T-helper 2 cell (primary cell): ENCODE measurements around the gene NXPE4.
"Not testable (repeated sequence)": the region's sequence is repeated elsewhere in the genome, so short reads cannot be mapped to it uniquely, and the experiment has no call there.

Experiments
- DNase-seq, 5 experiments: peaks; one replicate each; pipeline versions ENCODE4 v3.0.0 to v3.0.0-alpha.2; 2012 to 2022

NXPE4 gene

DNA sequence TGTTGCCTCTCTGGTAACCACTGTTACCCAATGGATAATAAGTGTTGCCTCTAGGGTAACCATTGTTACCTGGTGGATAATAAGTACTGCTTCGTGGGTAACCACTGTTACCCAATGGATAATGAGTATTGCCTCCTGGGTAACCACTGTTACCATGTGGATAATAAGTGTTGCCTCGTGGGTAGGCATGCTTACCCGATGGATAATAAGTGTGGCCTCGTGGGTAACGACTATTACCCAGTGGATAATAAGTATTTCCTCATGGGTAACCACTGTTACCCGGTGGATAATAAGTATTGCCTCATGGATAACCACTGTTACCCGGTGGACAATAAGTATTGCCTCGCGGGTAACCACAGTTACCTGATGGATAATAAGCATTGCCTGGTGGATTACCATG lies 13.8 kb upstream of the NXPE4 start:
- no peak for DNase-seq

DNA sequence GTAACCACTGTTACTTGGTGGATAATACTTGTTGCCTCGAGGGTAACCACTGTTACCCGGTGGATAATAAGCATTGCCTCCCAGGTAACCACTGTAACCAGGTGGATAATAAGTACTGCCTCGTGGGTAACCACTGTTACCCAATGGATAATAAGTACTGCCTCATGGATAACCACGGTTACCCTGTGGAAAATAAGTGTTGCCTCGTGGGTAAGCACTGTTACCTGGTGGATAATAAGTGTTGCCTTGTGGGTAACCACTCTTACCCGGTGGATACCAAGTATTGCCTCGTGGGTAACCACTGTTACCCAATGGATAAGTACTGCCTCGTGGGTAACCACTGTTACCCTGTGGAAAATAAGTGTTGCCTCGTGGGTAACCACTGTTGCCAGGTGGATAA lies 13.0 kb upstream of the NXPE4 start:
- DNase-seq: not testable (repeated sequence)

DNA sequence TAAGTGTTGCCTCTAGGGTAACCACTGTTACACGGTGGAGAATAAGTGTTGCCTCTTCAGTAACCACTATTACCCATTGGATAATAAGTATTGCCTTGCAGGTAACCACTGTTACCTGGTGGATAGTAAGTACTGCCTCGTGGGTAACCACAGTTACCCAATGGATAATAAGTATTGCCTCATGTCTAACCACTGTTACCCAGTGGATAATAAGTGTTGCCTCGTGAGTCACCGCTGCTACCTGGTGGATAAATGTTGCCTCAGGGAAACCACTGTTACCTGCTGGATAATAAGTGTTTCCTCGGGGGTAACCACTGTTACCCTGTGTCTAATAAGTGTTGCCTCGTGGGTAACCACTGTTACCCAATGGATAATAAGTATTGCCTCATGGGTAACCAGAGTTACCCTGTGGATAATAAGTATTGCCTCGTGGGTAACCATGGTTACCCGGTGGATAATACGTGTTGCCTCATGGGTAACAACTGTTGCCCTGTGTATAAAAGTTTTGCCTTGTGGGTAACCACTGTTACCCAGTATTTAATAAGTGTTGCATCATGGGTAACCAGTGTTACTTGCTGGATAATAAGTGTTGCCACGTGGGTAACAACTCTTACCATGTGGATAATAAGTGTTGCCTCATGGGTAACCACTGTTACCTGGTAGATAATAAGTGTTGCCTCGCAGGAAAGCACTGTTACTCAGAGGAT lies 12.3 kb upstream of the NXPE4 start:
- DNase-seq: no peak

GRCh38 chr11:114606802-114607075 lies 11.2 kb upstream of the NXPE4 start:
- not testable (repeated sequence) for DNase-seq

DNA sequence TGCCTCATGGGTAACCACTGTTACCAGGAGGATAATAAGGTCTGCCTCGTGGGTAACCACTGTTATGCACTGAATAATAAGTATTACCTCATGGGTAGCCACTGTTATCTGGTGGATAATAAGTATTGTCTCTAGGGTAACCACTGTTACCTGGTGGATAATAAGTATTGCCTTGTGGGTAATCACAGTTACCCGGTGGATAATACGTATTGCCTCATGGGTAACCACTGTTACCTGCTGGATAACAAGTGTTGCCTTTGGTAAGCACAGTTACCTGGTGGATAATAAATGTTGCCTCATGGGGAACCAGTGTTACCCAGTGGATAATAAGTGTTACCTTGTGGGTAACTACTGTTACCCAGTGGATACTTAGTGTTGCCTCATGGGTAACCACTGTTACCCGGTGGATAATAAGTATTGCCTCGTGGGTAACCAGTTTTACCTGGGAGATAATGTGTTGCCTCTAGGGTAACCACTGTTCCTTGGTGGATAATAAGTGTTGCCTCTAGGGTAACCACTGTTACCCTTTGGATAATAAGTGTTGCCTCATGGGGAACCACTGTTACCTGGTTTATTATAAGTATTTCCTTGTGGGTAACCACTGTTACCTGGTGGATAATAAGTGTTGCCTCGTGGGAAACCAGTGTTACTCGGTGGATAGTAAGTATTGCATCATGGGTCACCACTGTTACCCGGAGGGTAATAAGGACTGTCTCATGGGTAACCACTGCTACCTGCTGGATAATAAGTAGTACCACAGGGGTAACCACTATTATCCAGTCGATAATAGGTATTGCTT lies 10.6 kb upstream of the NXPE4 start:
- no peak for DNase-seq

GRCh38 chr11:114605370-114605769 lies 9.8 kb upstream of the NXPE4 start:
- DNase-seq: no peak

DNA sequence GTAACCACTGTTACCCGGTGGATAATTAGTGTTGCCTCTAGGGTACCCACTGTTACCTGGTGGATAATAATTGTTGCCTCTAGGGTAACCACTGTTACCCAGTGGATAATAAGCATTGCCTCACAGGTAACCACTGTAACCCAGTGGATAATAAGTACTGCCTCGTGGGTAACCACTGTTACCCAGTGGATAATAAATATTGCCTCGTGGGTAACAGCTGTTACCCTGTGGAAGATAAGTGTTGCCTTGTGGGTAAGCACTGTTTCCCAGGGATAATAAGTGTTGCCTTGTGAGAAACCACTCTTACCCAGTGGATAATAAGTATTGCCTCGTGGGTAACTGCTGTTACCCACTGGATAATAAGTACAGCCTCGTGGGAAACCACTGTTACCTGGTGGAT lies 9.3 kb upstream of the NXPE4 start:
- no peak for DNase-seq

DNA sequence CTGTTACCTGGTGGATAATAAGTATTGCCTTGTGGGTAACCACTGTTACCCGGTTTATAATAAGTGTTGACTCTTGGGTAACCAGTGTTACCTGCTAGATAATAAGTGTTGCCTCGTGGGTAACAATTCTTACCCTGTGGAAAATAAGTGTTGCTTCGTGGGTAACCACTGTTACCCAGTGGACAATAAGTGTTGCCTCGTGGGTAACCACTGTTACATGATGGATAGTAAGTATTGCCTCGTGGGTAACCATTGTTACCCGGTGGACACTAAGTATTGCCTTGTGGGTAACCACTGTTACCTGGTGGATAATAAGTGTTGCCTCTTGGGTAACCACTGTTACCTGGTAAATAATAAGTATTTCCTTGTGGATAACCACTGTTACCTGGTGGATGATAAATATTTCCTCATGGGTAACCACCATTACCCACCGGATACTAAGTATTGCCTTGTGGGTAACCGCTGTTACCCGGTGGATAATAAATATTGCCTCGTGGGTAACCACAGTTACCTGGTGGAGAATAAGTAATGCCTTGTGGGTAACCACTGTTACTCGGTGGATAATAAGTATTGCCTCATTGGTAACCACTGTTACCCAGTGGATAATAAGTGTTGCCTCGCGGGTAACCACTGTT lies 8.7 kb upstream of the NXPE4 start:
- DNase-seq: no peak

- not testable (repeated sequence) for DNase-seq
Observed at GRCh38 chr11:114603151-114603550, 7.6 kb upstream of the NXPE4 start.

GRCh38 chr11:114598461-114598860 lies 2.9 kb upstream of the NXPE4 start:
- no peak for DNase-seq

DNA sequence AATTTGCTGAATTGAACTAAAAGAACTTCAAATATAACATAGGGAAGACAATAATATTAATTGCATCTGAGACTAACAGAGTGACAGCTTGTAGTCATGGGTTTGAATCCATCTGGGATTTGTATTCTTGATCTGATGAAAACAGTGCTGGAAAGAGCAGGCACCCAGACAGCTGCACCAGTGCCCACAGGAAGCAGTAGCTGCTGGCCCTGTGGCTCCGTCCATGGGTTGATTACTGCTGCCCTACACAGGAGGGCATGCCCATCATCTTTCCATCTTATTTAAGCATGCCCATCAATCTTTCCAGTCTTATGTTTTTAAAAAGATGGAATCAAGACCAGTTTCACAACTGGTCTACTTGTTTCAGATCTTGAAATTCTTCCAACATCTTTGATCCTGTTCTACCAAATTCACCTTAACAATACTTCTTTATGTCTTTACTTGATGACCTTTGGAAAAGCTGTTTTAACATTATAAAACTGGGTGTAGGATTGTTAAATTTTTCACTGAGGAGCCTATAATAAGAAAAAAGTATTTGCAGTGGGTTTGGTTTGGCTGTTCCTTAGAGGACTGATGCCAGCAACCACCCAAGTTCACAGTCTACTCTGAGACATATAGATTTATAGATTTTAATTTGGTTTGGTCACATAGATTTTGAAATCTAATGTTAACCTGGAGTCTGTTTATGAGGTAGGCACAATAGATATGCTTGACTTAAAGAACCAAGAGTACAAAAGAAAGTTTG lies 761 bp upstream of the NXPE4 start:
- DNase-seq: no peak

GRCh38 chr11:114594703-114595102 lies 883 bp downstream of the NXPE4 start:
- DNase-seq: no peak

DNA sequence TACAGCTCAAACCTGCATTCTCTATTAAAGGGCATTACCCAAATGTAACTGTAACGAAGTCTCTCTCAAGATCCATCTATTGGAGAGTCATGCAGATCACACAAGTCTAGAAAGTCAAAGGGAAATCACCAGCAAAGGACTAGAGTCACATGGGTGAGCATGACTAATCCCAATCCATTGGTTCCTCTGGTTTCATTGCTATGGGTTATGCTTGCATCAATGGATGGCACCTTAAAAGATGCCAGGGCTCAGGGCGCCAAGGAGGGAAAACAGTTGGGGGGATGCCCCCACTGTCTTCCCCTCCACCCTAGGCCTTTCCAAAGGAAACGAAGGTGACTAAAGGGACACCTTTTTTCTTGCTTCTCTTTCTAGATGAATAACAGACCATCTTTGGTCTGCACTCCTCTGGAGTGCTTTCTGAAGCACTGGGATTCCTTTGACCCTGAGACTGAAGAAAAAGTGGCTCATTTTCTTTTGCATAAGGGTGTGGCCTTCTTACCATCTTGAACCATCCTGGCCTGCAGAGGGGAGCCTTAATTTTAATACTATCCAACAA lies 8.1 kb downstream of the NXPE4 start:
- DNase-seq: no peak

DNA sequence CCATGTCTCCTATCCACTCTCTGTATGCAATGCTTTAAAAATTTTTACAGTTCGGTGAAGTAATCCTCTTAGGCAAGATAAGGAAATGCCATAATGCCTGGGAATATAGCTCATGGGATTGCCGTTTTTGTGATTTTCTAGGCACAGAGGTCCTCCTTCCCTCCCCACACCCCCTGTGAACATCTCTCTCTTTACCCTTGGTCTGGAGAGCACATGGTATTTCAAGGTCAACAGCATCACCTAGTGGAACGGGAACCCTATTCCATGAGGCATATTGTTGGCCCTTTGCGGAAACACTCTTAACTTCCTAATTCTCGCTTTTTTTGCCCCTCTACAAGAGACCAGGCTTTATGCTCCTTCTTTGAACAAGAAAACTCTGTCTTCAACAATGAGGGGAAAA lies 8.8 kb downstream of the NXPE4 start:
- no peak for DNase-seq

DNA sequence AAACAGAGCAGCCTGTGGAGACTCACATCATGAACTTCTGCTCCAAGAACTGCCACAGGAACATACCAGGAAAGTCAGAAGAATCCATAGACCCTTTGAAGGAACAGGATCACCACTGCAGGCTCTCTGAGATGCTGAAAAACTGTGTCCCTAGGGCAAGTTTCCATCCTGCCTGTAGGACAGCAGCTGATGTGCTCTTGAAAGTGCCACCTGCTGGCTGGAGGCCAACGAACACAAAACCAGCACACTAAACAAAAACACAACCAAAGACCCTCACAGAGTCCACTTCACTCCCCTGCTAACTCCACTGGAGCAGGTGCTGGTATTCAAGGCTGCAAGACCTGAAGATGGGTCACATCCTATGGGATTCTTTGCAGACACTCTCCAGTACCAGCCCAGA lies 23.9 kb downstream of the NXPE4 start:
- no peak for DNase-seq

GRCh38 chr11:114569801-114570200 lies 25.8 kb downstream of the NXPE4 start:
- DNase-seq: no peak

DNA sequence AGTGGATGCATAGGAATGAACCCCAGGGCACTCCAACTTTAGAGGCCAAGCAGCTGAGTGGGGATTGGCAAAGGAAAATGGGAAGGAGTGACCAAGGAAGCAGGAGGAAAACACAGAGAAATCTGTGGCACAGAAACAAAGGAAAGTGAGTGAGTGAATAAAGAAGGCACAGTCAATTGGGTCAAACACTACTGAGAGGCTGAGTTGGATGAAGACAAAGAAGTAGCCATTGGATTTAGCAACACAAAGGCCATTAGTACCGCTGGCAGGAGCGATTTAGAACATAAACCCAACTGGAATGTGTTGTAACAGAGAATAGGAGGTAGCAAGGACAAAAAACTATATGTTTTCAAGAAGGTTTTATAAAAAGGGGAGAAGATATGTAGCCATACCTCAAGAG lies 29.3 kb downstream of the NXPE4 start:
- DNase-seq: no peak

- DNase-seq: no peak
Observed at GRCh38 chr11:114564831-114565230, 30.8 kb downstream of the NXPE4 start.

DNA sequence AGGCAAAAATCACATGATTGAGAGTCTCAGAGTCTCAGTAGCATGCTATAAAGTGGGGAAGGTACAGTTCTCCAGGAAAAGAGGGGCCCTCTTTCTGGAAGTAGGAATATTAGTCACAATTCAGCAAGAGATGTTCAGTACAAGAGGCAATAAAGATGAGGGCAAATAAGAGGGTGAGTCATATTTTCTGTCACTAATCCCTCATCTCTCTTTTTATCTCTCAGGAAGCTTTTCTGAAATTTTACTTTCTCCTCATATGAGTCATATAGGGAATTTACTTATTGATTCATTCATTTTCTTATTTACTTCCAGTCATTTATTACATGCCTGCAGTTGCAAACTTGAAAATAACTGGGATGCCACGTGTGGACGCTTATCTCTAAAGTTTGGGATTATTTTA lies 32.5 kb downstream of the NXPE4 start:
- DNase-seq: no peak

- DNase-seq: no peak
Observed at GRCh38 chr11:114562166-114562916, 33.2 kb downstream of the NXPE4 start.

DNA sequence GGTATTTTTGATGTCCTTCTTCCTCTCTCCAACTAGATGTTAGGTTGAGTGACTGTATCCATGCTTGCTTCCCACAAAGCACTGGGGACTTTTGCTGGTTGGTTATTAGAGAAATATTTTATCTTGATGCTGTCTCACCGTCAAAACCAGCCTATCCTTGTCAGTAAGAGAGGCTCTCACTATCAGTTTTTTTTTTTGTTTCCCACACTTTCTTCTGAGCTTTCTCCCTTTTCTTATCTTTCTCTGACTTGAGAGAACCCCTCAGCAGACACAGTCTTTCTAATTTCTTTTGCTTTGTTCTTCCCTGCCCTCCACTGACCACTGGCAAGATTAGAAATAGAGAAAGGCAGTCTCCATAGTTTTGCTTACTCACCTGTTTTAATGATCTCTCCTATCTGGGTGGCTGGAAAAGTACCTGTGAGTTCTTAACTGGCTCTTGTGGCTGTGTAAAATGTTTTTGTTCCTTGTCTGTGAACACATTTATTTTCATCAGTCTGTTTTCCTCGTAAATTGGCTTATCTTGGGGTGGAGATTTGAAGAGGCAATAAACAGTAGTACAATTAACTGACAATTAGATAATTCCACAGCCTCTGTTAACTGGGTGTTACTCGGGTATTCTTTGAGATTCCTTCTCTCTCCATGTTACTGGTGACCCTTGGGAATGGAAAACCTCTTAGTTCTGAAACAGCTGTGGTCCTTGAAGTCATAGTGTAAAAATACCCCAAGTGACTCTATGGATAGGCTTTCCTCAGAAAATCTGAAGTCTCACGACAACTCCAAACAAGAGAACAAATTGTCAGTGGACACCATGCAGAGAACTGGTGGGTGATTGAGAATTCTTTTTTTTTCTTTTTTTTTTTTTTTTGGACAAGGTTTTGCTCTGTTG lies 35.9 kb downstream of the NXPE4 start, which contains the start of gene NXPE1:
Gene NXPE1, minus strand, starts transcription at position 457 of the 886 bp plus-strand sequence. CDS start 8,680 bp downstream, outside the sequence.
- DNase-seq: no peak
